Prostate gland (tissue), 2 donors: ENCODE data around the gene TMEM219. TPM values are rescaled to one million over a fixed set of nuclear protein-coding genes. Genes with fewer than 3 reads are reported as not detected.

Experiments used
- DNase-seq: peaks from one replicate; pipeline ENCODE4 v3.0.0-alpha.2; 2019; ENCODE audit warnings: low spot score
- H3K27ac ChIP-seq, 2 donors: fragments of 200-600 bp; sonication (generic); 2 replicates each; pipeline ENCODE4 v1.5.1; 2017 to 2019
- H3K27me3 ChIP-seq: fragments of 200-600 bp; sonication (generic); replicated peaks from 2 replicates; pipeline ENCODE4 v1.5.1; 2019; ENCODE audit not compliant: insufficient read depth
- H3K36me3 ChIP-seq, 2 donors: fragments of 200-600 bp; sonication (generic); 1 replicate in 1 of 2; 2 replicates in 1 of 2; pipeline versions ENCODE4 v1.5.1 to v1.8.1; 2017 to 2019
- H3K4me1 ChIP-seq: fragments of 200-600 bp; sonication (generic); replicated peaks from 2 replicates; pipeline ENCODE4 v1.5.1; 2019
- H3K4me3 ChIP-seq, 2 donors: fragments of 200-600 bp; sonication (generic); 2 replicates each; pipeline ENCODE4 v1.5.1; 2017 to 2019
- H3K9me3 ChIP-seq: fragments of 200-600 bp; sonication (generic); 2 replicates; pipeline ENCODE4 v1.5.1; 2017
- POLR2A ChIP-seq: fragments of 450-650 bp; IDR thresholded peaks from one replicate; pipeline ENCODE4 v1.6.1; 2016; ENCODE audit warnings: antibody characterized with exemption, mild to moderate bottlenecking
- POLR2AphosphoS5 ChIP-seq: sonication (generic); formaldehyde crosslinking; IDR thresholded peaks from one replicate; pipeline ENCODE4 v1.6.1; 2017; ENCODE audit warnings: antibody characterized with exemption
- WGBS: methylation state at CpG from one replicate; pipeline ENCODE4 v1.1.5; 2018; 5-methylcytosine and 5-hydroxymethylcytosine counted together
- intact Hi-C: fragments of 100-400 bp; cut with DNase I; formaldehyde crosslinking; loops from one replicate; pipeline ENCODE4 v1.14.2; 2022
- total RNA-seq, 2 donors: library from RNA; depleted of rRNA; stranded (reverse); fragments of >200 nt; gene quantifications; one replicate each; pipeline ENCODE4 v1.1.0, GENCODE V29; 2016
- TF ChIP-seq, protein P1 (sequence below), 4 experiments: fragments of 200-600 bp in 2 of 4; fragments of 450-650 bp in 2 of 4; sonication (generic) in 2 of 4; IDR thresholded peaks; 1 replicate in 3 of 4; 2 replicates in 1 of 4; pipeline ENCODE4 v1.5.1; 2016 to 2019; ENCODE audit warnings: antibody characterized with exemption in 4 of 4, mild to moderate bottlenecking in 2 of 4, moderate library complexity in 2 of 4

The TMEM219 gene
- total RNA-seq, 2 donors from 2014 or later = 188 to 218 TPM

- intact Hi-C loops = no loop called here
- DNase-seq = no peak
- H3K36me3 ChIP-seq = peaks cover 3 to 24% of the 10 kb centered on the region in 2 donors
- H3K27me3 ChIP-seq = no peaks in the 10 kb centered on the region
- H3K4me1 ChIP-seq = peaks cover 13% of the 10 kb centered on the region
- H3K9me3 ChIP-seq = no peaks in the 10 kb centered on the region
- 70% methylated on average over 9 of the region's 9 CpGs for WGBS
- TF ChIP-seq POLR2AphosphoS5 = no peak
- TF ChIP-seq POLR2A = no peak
- TF ChIP-seq, protein P1, sequence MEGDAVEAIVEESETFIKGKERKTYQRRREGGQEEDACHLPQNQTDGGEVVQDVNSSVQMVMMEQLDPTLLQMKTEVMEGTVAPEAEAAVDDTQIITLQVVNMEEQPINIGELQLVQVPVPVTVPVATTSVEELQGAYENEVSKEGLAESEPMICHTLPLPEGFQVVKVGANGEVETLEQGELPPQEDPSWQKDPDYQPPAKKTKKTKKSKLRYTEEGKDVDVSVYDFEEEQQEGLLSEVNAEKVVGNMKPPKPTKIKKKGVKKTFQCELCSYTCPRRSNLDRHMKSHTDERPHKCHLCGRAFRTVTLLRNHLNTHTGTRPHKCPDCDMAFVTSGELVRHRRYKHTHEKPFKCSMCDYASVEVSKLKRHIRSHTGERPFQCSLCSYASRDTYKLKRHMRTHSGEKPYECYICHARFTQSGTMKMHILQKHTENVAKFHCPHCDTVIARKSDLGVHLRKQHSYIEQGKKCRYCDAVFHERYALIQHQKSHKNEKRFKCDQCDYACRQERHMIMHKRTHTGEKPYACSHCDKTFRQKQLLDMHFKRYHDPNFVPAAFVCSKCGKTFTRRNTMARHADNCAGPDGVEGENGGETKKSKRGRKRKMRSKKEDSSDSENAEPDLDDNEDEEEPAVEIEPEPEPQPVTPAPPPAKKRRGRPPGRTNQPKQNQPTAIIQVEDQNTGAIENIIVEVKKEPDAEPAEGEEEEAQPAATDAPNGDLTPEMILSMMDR (IDR thresholded peaks at IDR 0.05) = no peak
- H3K27ac ChIP-seq = no peak overlapping the region
- H3K4me3 ChIP-seq = no peak overlapping the region
Measured at GRCh38 chr16:29977063-29977825, 15.4 kb downstream of the TMEM219 start.

GRCh38 chr16:29978081-29978480 lies 16.2 kb downstream of the TMEM219 start:
- intact Hi-C loops = no loop called here
- TF ChIP-seq POLR2A (no peak), POLR2AphosphoS5 (no peak)
- TF ChIP-seq, protein P1 (IDR thresholded peaks at IDR 0.05) = no peak
- Histone ChIP-seq H3K4me3 (no peak overlapping the region), H3K4me1 (peaks cover 13% of the 10 kb centered on the region), H3K27ac (no peak overlapping the region), H3K9me3 (no peaks in the 10 kb centered on the region), H3K36me3 (peaks cover 8 to 33% of the 10 kb centered on the region in 2 donors), H3K27me3 (no peaks in the 10 kb centered on the region)
- DNase-seq = no peak
- 85% methylated on average over 9 of the region's 9 CpGs for WGBS

- Histone ChIP-seq H3K36me3 (peaks cover 14 to 38% of the 10 kb centered on the region in 2 donors), H3K27ac (no peak overlapping the region), H3K4me1 (peaks cover 13% of the 10 kb centered on the region), H3K9me3 (no peaks in the 10 kb centered on the region), H3K27me3 (no peaks in the 10 kb centered on the region), H3K4me3 (no peak overlapping the region)
- no peak for DNase-seq
- 95% methylated on average over 9 of the region's 9 CpGs for WGBS
- TF ChIP-seq POLR2A = no peak
- intact Hi-C loops = no loop called here
Measured at GRCh38 chr16:29978564-29979270, 16.8 kb downstream of the TMEM219 start.

- Histone ChIP-seq H3K36me3 (peaks cover 46 to 68% of the 10 kb centered on the region in 2 donors), H3K9me3 (no peaks in the 10 kb centered on the region), H3K27ac (no peak overlapping the region), H3K4me1 (no peaks in the 10 kb centered on the region), H3K4me3 (no peak overlapping the region), H3K27me3 (no peaks in the 10 kb centered on the region)
- intact Hi-C loops = no loop called here
- DNase-seq = no peak
- no peak for TF ChIP-seq POLR2AphosphoS5
- TF ChIP-seq POLR2A = no peak
- TF ChIP-seq, protein P1 (IDR thresholded peaks at IDR 0.05) = no peak
- WGBS = 86% methylated on average over 24 of the region's 24 CpGs
Measured at GRCh38 chr16:29982560-29983419, 20.9 kb downstream of the TMEM219 start.
